ENCODE measurements around the gene ICAM1. TPM values are rescaled to one million over a fixed set of nuclear protein-coding genes. Genes with fewer than 3 reads are reported as not detected.
A peak's percentile ranks its signal among the peaks of the same experiment; 100 is the strongest.

ICAM1 gene
- total and polyA plus RNA-seq, 2 of the 13 experiments (the other 11 are each of a cell fraction or from before 2014, with no cell fraction given): 37.9 to 98.4 TPM

DNA sequence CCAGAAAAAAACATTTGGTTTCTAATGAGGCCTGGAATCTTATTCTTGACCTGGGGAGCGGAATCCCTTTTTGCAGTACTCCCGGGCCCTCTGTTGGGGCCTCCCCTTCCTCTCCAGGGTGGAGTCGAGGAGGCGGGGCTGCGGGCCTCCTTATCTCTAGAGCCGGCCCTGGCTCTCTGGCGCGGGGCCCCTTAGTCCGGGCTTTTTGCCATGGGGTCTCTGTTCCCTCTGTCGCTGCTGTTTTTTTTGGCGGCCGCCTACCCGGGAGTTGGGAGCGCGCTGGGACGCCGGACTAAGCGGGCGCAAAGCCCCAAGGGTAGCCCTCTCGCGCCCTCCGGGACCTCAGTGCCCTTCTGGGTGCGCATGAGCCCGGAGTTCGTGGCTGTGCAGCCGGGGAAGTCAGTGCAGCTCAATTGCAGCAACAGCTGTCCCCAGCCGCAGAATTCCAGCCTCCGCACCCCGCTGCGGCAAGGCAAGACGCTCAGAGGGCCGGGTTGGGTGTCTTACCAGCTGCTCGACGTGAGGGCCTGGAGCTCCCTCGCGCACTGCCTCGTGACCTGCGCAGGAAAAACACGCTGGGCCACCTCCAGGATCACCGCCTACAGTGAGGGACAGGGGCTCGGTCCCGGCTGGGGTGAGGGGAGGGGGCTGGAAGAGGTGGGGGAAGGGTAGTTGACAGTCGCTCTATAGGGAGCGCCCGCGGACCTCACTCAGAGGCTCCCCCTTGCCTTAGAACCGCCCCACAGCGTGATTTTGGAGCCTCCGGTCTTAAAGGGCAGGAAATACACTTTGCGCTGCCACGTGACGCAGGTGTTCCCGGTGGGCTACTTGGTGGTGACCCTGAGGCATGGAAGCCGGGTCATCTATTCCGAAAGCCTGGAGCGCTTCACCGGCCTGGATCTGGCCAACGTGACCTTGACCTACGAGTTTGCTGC, 16.1 kb downstream of the ICAM1 start, which contains the start of gene ICAM4 (continued):
- 0 out of 2 replicates have a peak, but pooled peaks have one; percentile 22 for TF ChIP-seq ARID2 (CRISPR knock-in tag; IDR thresholded peaks at IDR 0.05; ENCODE audit: borderline replicate concordance)
- TF ChIP-seq ZNF468 (CRISPR knock-in tag; IDR thresholded peaks at IDR 0.05): peak; percentile 89; the same call in 1 of the 2 replicates
- TF ChIP-seq ZNF12 (CRISPR knock-in tag; IDR thresholded peaks at IDR 0.05): no peak
- TF ChIP-seq ZNF652 (CRISPR knock-in tag; IDR thresholded peaks at IDR 0.05; ENCODE audit: borderline replicate concordance, low read depth): no peak
- TF ChIP-seq KDM3A (CRISPR knock-in tag; IDR thresholded peaks at IDR 0.05; ENCODE audit: low read depth): peak; percentile 34; the same call in 1 of the 2 replicates
- peak; percentile 30; the same call in 1 of the 2 replicates for TF ChIP-seq ZNF280B (CRISPR knock-in tag; IDR thresholded peaks at IDR 0.05; ENCODE audit: borderline replicate concordance)
- no peak for TF ChIP-seq ZNF607 (CRISPR knock-in tag; IDR thresholded peaks at IDR 0.05; ENCODE audit: borderline replicate concordance)
- TF ChIP-seq HNRNPL (IDR thresholded peaks at IDR 0.05; ENCODE audit: low read depth, low read length): 0 out of 2 replicates have a peak, but pooled peaks have one; percentile 63
- TF ChIP-seq KLF9 (CRISPR knock-in tag; IDR thresholded peaks at IDR 0.05; ENCODE audit: low read depth): no peak
- peak; percentile 59 for TF ChIP-seq ZSCAN21 (CRISPR knock-in tag; IDR thresholded peaks at IDR 0.05; ENCODE audit: borderline replicate concordance)
- TF ChIP-seq CREM (IDR thresholded peaks at IDR 0.05): no peak
- TF ChIP-seq CREM (CRISPR knock-in tag; IDR thresholded peaks at IDR 0.05): no peak
- TF ChIP-seq BCL6 (CRISPR knock-in tag; IDR thresholded peaks at IDR 0.05): 0 out of 2 replicates have a peak, but pooled peaks have one; percentile 12
- no peak for TF ChIP-seq KDM1A (CRISPR knock-in tag; IDR thresholded peaks at IDR 0.05)
- TF ChIP-seq, protein P1, sequence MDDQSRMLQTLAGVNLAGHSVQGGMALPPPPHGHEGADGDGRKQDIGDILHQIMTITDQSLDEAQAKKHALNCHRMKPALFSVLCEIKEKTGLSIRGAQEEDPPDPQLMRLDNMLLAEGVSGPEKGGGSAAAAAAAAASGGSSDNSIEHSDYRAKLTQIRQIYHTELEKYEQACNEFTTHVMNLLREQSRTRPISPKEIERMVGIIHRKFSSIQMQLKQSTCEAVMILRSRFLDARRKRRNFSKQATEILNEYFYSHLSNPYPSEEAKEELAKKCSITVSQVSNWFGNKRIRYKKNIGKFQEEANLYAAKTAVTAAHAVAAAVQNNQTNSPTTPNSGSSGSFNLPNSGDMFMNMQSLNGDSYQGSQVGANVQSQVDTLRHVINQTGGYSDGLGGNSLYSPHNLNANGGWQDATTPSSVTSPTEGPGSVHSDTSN (CRISPR knock-in tag; IDR thresholded peaks at IDR 0.05; ENCODE audit: borderline replicate concordance): peak; percentile 55; the same call in 1 of the 2 replicates
- TF ChIP-seq, protein P2, sequence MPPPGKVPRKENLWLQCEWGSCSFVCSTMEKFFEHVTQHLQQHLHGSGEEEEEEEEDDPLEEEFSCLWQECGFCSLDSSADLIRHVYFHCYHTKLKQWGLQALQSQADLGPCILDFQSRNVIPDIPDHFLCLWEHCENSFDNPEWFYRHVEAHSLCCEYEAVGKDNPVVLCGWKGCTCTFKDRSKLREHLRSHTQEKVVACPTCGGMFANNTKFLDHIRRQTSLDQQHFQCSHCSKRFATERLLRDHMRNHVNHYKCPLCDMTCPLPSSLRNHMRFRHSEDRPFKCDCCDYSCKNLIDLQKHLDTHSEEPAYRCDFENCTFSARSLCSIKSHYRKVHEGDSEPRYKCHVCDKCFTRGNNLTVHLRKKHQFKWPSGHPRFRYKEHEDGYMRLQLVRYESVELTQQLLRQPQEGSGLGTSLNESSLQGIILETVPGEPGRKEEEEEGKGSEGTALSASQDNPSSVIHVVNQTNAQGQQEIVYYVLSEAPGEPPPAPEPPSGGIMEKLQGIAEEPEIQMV (CRISPR knock-in tag; IDR thresholded peaks at IDR 0.05; ENCODE audit: low read depth): no peak
- no peak for TF ChIP-seq HNRNPUL1 (IDR thresholded peaks at IDR 0.05; ENCODE audit: low read depth, low read length)
- no peak for TF ChIP-seq EHMT2 (IDR thresholded peaks at IDR 0.05; ENCODE audit: borderline replicate concordance, low read depth, low read length)
- TF ChIP-seq KLF16 (CRISPR knock-in tag; IDR thresholded peaks at IDR 0.05): 0 out of 4 replicates have a peak, but pooled peaks of 1 of the 2 experiments have one; percentile 33
- no peak for TF ChIP-seq SRSF1 (optimal IDR thresholded peaks at IDR 0.05; ENCODE audit: low read depth, low read length)
- 0 out of 2 replicates have a peak, but pooled peaks have one; percentile 38 for TF ChIP-seq ZSCAN31 (CRISPR knock-in tag; IDR thresholded peaks at IDR 0.05; ENCODE audit: low read depth)
- TF ChIP-seq XBP1 (CRISPR knock-in tag; IDR thresholded peaks at IDR 0.05): no peak; the same call in 1 of the 2 replicates

Data from HepG2 (cell line).